HepG2 (cell line): ENCODE measurements around the gene TLDC2. TPM values are rescaled to one million over a fixed set of nuclear protein-coding genes. Genes with fewer than 3 reads are reported as not detected.

Source experiments
- ATF7 ChIP-seq, 2 experiments: fragments of 450-650 bp in 1 of 2; sonication (generic) in 1 of 2; formaldehyde crosslinking in 1 of 2; IDR thresholded peaks; 2 replicates each; pipeline versions ENCODE4 v1.4.0 to v1.6.1; 2016 to 2020; ENCODE audit warnings: antibody characterized with exemption in 1 of 2, mild to moderate bottlenecking in 1 of 2, missing genetic modification reagents in 1 of 2
- FIP1L1 ChIP-seq: fragments of 200-400 bp; formaldehyde crosslinking; IDR thresholded peaks from 2 replicates; pipeline ENCODE4 v1.6.1; 2018; ENCODE audit warnings: low read depth, mild to moderate bottlenecking, low read length, moderate library complexity, borderline replicate concordance; ENCODE audit not compliant: insufficient read depth
- KDM4B ChIP-seq: sonication (generic); formaldehyde crosslinking; IDR thresholded peaks from 2 replicates; pipeline ENCODE4 v1.4.0; 2020; ENCODE audit warnings: missing genetic modification reagents
- MED8 ChIP-seq: sonication (generic); formaldehyde crosslinking; IDR thresholded peaks from 2 replicates; pipeline ENCODE4 v1.8.1; 2023; ENCODE audit warnings: mild to moderate bottlenecking, missing genetic modification reagents; ENCODE audit not compliant: insufficient replicate concordance
- MIER2 ChIP-seq: IDR thresholded peaks from 2 replicates; pipeline ENCODE4 v1.6.1; 2016; ENCODE audit warnings: missing biosample characterization, missing genetic modification reagents
- MYC ChIP-seq: sonication (generic); formaldehyde crosslinking; IDR thresholded peaks from 2 replicates; pipeline ENCODE4 v1.9.0; 2021; ENCODE audit warnings: missing genetic modification reagents, borderline replicate concordance
- NPAS2 ChIP-seq: sonication (generic); formaldehyde crosslinking; IDR thresholded peaks from 2 replicates; pipeline ENCODE4 v1.8.0; 2022; ENCODE audit warnings: mild to moderate bottlenecking, missing genetic modification reagents, borderline replicate concordance
- NR1H2 ChIP-seq: sonication (generic); formaldehyde crosslinking; IDR thresholded peaks from 2 replicates; pipeline ENCODE4 v1.8.1; 2022; ENCODE audit warnings: low read depth, missing genetic modification reagents, borderline replicate concordance
- RBM22 ChIP-seq: fragments of 200-400 bp; formaldehyde crosslinking; optimal IDR thresholded peaks from 2 replicates; pipeline ENCODE3; 2017; ENCODE audit warnings: mild to moderate bottlenecking, low read length, moderate library complexity
- SRF ChIP-seq: IDR thresholded peaks from 2 replicates; pipeline ENCODE4 v1.6.1; 2011; ENCODE audit warnings: mild to moderate bottlenecking, low read depth, low read length, moderate library complexity
- ZBTB1 ChIP-seq: sonication (generic); formaldehyde crosslinking; IDR thresholded peaks from 2 replicates; pipeline ENCODE4 v1.4.0; 2020; ENCODE audit warnings: missing genetic modification reagents, borderline replicate concordance
- ZBTB42 ChIP-seq: sonication (generic); formaldehyde crosslinking; IDR thresholded peaks from 2 replicates; pipeline ENCODE4 v1.5.0; 2020; ENCODE audit warnings: mild to moderate bottlenecking, missing genetic modification reagents
- ZKSCAN1 ChIP-seq: fragments of 150-350 bp; IDR thresholded peaks from 2 replicates; pipeline ENCODE4 v1.6.1; 2014; ENCODE audit warnings: low read length
- ZKSCAN8 ChIP-seq: IDR thresholded peaks from 2 replicates; pipeline ENCODE4 v1.6.1; 2016; ENCODE audit warnings: borderline replicate concordance, missing genetic modification reagents, missing compliant biosample characterization
- ZNF720 ChIP-seq: sonication (generic); formaldehyde crosslinking; IDR thresholded peaks from 2 replicates; pipeline ENCODE4 v1.4.0; 2020; ENCODE audit warnings: missing genetic modification reagents
- polyA plus RNA-seq, 8 experiments: library from polyadenylated mRNA; depleted of rRNA in 3 of 8; stranded (reverse) in 7 of 8; unstranded in 1 of 8; fragments of >200 nt; fragmentation: Illumina TruSeq in 4 of 8; extraction: Trizol in 4 of 8; gene quantifications; 2 replicates each; pipeline versions ENCODE4 v1.2.1 to v1.2.3, GENCODE V29; 2011 to 2016; ENCODE audit warnings: low read depth in 4 of 8, missing spikeins in 1 of 8, mixed read lengths in 1 of 8; ENCODE audit not compliant: insufficient read depth in 1 of 8
- total RNA-seq, 5 experiments: library from RNA; depleted of rRNA; stranded (reverse); fragments of >200 nt; fragmentation: Illumina TruSeq; extraction: Trizol; gene quantifications; 2 replicates each; pipeline ENCODE4 v1.2.3, GENCODE V29; 2016; ENCODE audit warnings: low read depth in 1 of 5
- TF ChIP-seq, protein P1 (sequence below): sonication (generic); formaldehyde crosslinking; IDR thresholded peaks from 2 replicates; pipeline ENCODE4 v1.4.0; 2020; ENCODE audit warnings: missing genetic modification reagents
- TF ChIP-seq, protein P2 (sequence below): IDR thresholded peaks from 2 replicates; pipeline ENCODE4 v1.6.1; 2018; ENCODE audit warnings: missing genetic modification reagents
- TF ChIP-seq, protein P3 (sequence below): sonication (generic); formaldehyde crosslinking; IDR thresholded peaks from 2 replicates; pipeline ENCODE4 v1.4.0; 2020; ENCODE audit warnings: missing genetic modification reagents

The TLDC2 gene
- total and polyA plus RNA-seq, 2 of the 13 experiments (the other 11 are each of a cell fraction or from before 2014, with no cell fraction given): 1.5 to 1.6 TPM

DNA sequence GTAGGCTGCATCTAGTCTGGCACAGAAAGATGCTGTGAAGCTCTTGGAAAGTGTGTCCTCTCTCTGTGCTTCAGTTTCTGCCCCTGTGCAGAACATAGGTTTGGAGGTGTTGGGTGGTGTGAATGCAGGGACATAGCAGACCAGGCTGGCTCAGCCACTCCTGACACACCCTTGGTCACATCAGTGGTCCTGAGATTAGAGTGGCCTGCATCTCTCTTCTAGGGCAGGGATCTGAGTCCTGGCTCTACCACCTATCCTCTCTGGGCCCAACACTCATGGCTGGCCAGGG, 10.1 kb upstream of the TLDC2 start (continued):
- TF ChIP-seq, protein P1, sequence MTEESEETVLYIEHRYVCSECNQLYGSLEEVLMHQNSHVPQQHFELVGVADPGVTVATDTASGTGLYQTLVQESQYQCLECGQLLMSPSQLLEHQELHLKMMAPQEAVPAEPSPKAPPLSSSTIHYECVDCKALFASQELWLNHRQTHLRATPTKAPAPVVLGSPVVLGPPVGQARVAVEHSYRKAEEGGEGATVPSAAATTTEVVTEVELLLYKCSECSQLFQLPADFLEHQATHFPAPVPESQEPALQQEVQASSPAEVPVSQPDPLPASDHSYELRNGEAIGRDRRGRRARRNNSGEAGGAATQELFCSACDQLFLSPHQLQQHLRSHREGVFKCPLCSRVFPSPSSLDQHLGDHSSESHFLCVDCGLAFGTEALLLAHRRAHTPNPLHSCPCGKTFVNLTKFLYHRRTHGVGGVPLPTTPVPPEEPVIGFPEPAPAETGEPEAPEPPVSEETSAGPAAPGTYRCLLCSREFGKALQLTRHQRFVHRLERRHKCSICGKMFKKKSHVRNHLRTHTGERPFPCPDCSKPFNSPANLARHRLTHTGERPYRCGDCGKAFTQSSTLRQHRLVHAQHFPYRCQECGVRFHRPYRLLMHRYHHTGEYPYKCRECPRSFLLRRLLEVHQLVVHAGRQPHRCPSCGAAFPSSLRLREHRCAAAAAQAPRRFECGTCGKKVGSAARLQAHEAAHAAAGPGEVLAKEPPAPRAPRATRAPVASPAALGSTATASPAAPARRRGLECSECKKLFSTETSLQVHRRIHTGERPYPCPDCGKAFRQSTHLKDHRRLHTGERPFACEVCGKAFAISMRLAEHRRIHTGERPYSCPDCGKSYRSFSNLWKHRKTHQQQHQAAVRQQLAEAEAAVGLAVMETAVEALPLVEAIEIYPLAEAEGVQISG (CRISPR knock-in tag): peak; percentile 24; the same call in 1 of the 2 replicates
- TF ChIP-seq SRF (no peak), MYC (CRISPR knock-in tag) (0 out of 2 replicates have a peak, but pooled peaks have one; percentile 13), NPAS2 (no peak), ZBTB42 (no peak), ZBTB1 (CRISPR knock-in tag) (no peak), MIER2 (no peak), FIP1L1 (no peak), ATF7 (IDR thresholded peaks at IDR 0.05) (no peak), ATF7 (CRISPR knock-in tag; IDR thresholded peaks at IDR 0.05) (no peak), MED8 (CRISPR knock-in tag) (no peak), NR1H2 (CRISPR knock-in tag) (no peak), ZKSCAN8 (CRISPR knock-in tag) (no peak), ZNF720 (CRISPR knock-in tag) (no peak), KDM4B (CRISPR knock-in tag) (no peak), ZKSCAN1 (no peak), RBM22 (no peak)
- TF ChIP-seq, protein P2, sequence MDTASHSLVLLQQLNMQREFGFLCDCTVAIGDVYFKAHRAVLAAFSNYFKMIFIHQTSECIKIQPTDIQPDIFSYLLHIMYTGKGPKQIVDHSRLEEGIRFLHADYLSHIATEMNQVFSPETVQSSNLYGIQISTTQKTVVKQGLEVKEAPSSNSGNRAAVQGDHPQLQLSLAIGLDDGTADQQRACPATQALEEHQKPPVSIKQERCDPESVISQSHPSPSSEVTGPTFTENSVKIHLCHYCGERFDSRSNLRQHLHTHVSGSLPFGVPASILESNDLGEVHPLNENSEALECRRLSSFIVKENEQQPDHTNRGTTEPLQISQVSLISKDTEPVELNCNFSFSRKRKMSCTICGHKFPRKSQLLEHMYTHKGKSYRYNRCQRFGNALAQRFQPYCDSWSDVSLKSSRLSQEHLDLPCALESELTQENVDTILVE (CRISPR knock-in tag): no peak
- TF ChIP-seq, protein P3, sequence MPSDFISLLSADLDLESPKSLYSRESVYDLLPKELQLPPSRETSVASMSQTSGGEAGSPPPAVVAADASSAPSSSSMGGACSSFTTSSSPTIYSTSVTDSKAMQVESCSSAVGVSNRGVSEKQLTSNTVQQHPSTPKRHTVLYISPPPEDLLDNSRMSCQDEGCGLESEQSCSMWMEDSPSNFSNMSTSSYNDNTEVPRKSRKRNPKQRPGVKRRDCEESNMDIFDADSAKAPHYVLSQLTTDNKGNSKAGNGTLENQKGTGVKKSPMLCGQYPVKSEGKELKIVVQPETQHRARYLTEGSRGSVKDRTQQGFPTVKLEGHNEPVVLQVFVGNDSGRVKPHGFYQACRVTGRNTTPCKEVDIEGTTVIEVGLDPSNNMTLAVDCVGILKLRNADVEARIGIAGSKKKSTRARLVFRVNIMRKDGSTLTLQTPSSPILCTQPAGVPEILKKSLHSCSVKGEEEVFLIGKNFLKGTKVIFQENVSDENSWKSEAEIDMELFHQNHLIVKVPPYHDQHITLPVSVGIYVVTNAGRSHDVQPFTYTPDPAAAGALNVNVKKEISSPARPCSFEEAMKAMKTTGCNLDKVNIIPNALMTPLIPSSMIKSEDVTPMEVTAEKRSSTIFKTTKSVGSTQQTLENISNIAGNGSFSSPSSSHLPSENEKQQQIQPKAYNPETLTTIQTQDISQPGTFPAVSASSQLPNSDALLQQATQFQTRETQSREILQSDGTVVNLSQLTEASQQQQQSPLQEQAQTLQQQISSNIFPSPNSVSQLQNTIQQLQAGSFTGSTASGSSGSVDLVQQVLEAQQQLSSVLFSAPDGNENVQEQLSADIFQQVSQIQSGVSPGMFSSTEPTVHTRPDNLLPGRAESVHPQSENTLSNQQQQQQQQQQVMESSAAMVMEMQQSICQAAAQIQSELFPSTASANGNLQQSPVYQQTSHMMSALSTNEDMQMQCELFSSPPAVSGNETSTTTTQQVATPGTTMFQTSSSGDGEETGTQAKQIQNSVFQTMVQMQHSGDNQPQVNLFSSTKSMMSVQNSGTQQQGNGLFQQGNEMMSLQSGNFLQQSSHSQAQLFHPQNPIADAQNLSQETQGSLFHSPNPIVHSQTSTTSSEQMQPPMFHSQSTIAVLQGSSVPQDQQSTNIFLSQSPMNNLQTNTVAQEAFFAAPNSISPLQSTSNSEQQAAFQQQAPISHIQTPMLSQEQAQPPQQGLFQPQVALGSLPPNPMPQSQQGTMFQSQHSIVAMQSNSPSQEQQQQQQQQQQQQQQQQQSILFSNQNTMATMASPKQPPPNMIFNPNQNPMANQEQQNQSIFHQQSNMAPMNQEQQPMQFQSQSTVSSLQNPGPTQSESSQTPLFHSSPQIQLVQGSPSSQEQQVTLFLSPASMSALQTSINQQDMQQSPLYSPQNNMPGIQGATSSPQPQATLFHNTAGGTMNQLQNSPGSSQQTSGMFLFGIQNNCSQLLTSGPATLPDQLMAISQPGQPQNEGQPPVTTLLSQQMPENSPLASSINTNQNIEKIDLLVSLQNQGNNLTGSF (CRISPR knock-in tag): no peak
- TF ChIP-seq, all 625 proteins: peak for 10
